Sigmoid colon (tissue), 4 donors: ENCODE measurements around the gene MGAT4C.

ENCODE experiments used
- EP300 ChIP-seq, 4 donors: sonication (generic); formaldehyde crosslinking; IDR thresholded peaks; one replicate each; pipeline ENCODE4 v1.6.1; 2017; ENCODE audit warnings: antibody characterized with exemption in 4 of 4
- POLR2AphosphoS5 ChIP-seq, 4 donors: sonication (generic); formaldehyde crosslinking; IDR thresholded peaks; one replicate each; pipeline ENCODE4 v1.6.1; 2017; ENCODE audit warnings: antibody characterized with exemption in 4 of 4
- TF ChIP-seq, protein P1 (sequence below), 4 experiments: fragments of 450-650 bp in 3 of 4; fragments of 200-600 bp in 1 of 4; IDR thresholded peaks; one replicate each; pipeline ENCODE4 v1.5.1; 2016 to 2019; ENCODE audit warnings: antibody characterized with exemption in 4 of 4, mild to moderate bottlenecking in 3 of 4, moderate library complexity in 2 of 4

DNA sequence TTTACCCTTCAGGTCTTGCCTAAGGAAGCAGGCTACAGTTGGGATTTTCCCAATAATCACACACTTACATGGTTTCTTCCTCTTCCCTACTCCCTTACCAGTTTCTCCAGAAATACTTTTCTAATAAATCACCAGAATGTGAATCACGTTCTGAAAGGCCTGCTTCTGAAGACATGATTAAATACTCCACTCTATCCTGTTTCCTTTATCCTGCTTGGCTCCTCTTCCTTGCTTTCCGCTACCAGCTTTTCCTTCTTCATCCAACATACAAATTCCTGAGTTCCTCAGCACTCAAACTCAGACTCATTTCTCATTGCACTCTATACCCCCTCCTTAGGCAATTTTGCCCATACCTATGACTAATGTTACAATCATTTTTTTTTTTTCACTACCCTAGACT lies 118.3 kb downstream of the MGAT4C start:
- TF ChIP-seq, protein P1, sequence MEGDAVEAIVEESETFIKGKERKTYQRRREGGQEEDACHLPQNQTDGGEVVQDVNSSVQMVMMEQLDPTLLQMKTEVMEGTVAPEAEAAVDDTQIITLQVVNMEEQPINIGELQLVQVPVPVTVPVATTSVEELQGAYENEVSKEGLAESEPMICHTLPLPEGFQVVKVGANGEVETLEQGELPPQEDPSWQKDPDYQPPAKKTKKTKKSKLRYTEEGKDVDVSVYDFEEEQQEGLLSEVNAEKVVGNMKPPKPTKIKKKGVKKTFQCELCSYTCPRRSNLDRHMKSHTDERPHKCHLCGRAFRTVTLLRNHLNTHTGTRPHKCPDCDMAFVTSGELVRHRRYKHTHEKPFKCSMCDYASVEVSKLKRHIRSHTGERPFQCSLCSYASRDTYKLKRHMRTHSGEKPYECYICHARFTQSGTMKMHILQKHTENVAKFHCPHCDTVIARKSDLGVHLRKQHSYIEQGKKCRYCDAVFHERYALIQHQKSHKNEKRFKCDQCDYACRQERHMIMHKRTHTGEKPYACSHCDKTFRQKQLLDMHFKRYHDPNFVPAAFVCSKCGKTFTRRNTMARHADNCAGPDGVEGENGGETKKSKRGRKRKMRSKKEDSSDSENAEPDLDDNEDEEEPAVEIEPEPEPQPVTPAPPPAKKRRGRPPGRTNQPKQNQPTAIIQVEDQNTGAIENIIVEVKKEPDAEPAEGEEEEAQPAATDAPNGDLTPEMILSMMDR (IDR thresholded peaks at IDR 0.05): no peak
- TF ChIP-seq POLR2AphosphoS5 (IDR thresholded peaks at IDR 0.05) (no peak), EP300 (IDR thresholded peaks at IDR 0.05) (no peak)
